GM18505 (cell line): ENCODE results near the gene HNF1B.
A peak's percentile ranks its signal among the peaks of the same experiment; 100 is the strongest.
"Not testable (repeated sequence)": the region's sequence is repeated elsewhere in the genome, so short reads cannot be mapped to it uniquely, and the experiment has no call there.

Experiments
- ATAC-seq: cut with Tn5 transposase; IDR thresholded peaks from one replicate; pipeline ENCODE4 v1.9.1; 2021; ENCODE audit not compliant: unreplicated experiment
- POLR2A ChIP-seq: IDR thresholded peaks from 4 replicates; pipeline ENCODE4 v1.6.1; 2011; ENCODE audit warnings: borderline replicate concordance; ENCODE audit not compliant: insufficient read depth, insufficient read length; ENCODE audit errors: extremely low read depth

HNF1B gene

GRCh38 chr17:37744961-37745800, at the start of gene HNF1B:
Gene HNF1B (minus strand): TSS chr17:37745059. CDS start chr17:37744884, 175 bp downstream.
- TF ChIP-seq POLR2A, result peak; percentile 46
- no peak for ATAC-seq

DNA sequence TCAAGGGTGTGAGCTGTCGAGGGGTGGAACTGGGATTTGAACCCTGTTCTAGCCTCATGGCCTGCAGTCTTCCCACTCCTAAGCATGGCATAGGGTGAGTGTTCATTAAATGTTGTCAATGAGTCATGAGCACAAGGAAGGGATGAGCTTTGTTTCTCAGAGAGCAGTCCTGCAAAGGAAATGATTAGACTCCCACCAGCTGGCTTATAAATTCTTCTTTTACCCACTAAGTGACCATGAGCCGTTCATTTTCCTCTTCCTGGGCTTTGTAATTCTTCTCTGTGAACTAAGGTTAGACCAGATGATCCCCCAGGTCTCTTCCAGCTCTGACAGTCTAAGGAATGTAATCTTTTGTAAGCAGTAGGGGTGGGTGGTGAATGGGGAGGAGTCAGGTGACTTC, 47.9 kb upstream of the HNF1B start:
- no peak for ATAC-seq
- TF ChIP-seq POLR2A, result no peak

- ATAC-seq, result no peak
- no peak for TF ChIP-seq POLR2A
Measured at GRCh38 chr17:37791447-37792399, 46.9 kb upstream of the HNF1B start.

DNA sequence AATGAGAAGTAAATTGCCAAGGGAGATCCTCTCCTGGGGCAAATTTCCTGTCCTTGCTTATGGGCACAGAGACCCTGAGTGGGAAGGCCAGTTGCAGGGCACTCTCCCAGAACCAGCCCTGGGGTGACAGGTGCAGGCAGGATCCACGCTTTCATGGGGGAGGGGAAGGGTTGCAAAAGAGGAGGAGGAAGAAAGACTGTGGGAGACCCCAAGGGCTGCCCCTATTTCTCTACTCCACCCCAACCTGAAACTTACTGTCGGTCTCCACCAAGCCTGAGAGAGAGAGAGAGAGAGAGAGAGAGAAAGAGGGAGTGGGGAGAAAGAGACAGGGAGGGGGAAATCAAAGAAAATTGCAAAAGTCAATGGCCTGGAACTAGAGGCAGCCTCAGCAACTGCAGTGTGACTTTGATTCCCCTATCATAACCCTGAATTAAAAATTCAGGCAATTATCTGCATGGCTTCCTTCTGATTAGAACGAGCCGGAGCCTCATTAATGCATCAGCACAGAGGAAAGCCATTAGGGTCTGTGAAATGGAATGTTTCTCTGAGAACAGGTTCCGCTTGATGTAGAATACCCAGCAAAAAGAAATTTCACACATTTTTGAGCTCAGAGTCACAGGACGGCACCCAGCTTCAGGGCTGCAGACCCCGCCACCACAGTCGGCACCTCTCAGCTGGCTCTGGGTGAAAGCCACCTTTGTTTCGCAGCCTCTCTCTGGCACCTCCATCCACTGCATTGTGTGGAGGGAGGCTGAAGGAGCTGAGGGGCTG, 45.1 kb upstream of the HNF1B start:
- TF ChIP-seq POLR2A, result no peak
- ATAC-seq, result no peak

DNA sequence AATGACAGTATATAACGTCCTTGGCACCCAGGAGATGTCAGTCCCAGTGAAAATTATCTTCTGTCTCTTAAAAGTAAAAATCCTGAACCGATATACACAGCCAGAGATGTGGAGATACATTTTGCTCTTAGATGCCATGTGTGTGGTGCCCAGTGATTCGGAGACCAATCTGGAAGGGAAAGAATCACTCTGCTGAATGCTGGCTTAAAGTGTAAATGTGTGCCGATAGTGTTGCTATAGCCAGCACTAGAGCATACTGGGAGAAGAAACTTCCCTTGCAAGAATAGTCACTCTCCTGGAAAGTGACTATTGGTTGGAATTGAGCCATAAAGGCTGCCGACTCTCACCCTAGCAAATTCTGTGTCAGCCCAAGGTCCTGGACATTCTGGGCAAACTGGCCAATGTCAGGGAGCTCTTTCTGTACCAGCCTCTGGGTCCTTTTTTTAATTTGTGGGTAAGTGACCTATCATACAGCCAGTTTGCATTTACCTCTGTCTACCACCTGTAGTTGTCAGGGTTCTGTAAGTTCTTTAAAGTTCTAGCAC, 44.2 kb upstream of the HNF1B start:
- no peak for TF ChIP-seq POLR2A
- ATAC-seq, result no peak

DNA sequence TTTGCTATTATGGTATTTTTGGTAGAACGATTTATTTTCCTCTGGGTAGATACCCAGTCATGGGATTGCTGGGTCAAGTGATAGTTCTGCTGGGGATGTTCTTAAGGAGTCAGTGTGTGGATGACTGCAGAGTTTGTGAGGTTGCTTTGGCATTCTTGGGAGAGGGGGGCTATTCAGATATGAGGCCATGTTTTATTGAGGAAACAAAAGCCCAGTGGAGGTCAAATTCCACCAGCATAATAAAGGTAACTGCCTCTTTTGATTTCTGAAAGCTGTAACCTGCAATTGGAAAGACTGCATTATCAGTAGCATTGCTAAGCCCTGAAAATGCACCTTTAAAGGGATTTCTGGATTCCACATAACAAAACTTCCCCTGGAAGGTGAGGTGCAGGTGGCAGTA, 43.7 kb upstream of the HNF1B start:
- ATAC-seq, result no peak
- TF ChIP-seq POLR2A, result no peak

DNA sequence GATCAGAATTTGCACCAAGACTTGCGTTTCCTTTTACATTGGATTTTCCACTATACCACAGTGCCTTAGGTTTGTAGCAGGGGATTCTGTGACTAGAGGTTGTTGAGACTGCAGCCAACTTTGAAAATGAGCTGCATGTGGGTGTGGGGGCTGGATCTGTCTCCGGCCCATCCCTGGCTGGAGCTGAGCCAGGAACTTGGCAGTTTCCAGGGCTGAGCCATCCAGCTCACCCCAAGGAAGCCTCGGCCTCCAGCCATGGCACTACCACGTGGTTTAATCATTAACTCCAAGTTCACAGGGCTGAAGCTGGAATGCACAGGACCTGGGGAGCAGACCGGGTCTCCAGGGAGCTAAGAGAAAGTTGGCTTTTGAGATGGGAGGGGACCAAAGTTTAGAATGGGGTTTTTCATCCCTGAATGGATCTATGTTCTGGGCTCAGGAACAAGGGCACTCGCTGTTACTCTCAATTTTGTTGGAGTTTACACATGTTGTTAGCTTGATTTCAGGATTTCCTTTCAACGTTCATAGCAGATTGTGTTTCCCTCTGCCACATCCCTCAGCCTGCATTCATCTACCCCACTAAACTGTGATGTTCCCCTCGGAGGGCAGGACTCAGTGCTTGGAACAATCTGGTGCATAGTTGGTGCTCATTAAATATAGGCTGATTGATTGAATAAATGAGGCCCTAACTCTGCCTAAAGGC, 42.3 kb upstream of the HNF1B start:
- no peak for TF ChIP-seq POLR2A
- ATAC-seq, result no peak

DNA sequence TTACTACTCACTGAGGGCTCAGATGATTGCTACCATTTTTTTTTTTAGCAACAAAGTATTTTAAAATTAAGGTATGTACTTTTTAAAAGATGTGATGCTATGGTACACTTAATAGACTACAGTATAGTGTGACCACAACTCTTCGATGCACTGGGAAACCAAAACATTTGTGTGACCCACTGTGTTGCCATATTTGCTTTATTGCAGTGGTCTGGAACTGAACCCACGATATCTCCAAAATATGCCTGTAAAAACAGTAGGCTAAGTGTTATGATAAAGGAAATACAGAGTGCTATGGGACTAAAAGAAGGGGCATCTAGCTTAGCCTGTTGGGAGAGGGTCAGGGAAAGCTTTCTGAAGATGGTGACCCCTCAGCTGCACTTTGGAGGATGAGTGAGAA, 41.6 kb upstream of the HNF1B start:
- TF ChIP-seq POLR2A, result no peak
- no peak for ATAC-seq

DNA sequence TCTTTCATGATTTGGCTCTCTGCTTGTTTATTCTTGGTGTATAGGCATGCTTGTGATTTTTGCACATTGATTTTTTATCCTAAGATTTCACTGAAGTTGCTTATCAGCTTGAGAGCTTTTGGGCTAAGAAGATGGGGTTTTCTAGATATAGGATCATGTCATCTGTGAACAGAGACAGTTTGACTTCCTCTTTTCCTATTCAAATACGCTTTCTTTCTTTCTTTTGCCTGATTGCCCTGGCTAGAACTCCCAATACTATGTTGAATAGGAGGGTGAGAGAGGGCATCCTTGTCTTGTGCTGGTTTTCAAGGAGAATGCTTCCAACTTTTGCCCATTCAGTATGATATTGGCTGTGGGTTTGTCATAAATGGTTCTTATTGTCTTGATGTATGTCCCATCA, 37.6 kb upstream of the HNF1B start:
- not testable (repeated sequence) for ATAC-seq

GRCh38 chr17:37781451-37781850, 36.6 kb upstream of the HNF1B start:
- ATAC-seq, result no peak
- TF ChIP-seq POLR2A, result no peak

DNA sequence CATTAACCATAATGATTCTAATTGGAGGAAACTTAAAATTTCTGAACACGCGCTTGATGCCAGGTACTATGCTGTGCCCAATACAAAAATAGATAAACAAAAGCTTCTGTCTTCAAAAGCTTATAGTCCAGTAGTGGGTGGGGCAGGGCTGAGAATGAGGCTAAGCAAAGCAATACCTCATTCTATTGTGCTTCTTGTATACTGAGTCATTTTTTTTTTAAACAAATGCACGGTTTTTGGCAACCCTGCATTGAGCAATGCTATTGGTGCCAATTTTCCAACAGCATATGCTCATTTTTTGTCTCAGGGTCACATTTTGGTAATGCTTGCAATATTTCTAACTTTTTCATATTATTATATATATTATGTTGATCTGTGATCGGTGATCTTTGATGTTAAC, 34.7 kb upstream of the HNF1B start:
- no peak for TF ChIP-seq POLR2A
- ATAC-seq, result no peak

- TF ChIP-seq POLR2A, result no peak
- ATAC-seq, result peak; percentile 83
Measured at GRCh38 chr17:37774504-37774903, 29.6 kb upstream of the HNF1B start.
